Naive thymus-derived CD4-positive, alpha-beta T cell (primary cell): ENCODE measurements around the gene HYAL4. TPM values are rescaled to one million over a fixed set of nuclear protein-coding genes. Genes with fewer than 3 reads are reported as not detected.

Experiments used
- ATAC-seq: fragments of 150-1000 bp; cut with Tn5 transposase; 2 replicates; pipeline ENCODE4 v1.10.0; 2021; ENCODE audit warnings: mild to moderate bottlenecking, moderate library complexity
- CTCF ChIA-PET: fragments of 350-600 bp; sonication (Branson Sonifier 250); formaldehyde crosslinking; loops from one replicate; lab custom pipeline; 2021; ENCODE audit warnings: antibody characterized with exemption; lab: Charles Lee
- POLR2A ChIA-PET: fragments of 350-600 bp; sonication (Branson Sonifier 250); formaldehyde crosslinking; loops from one replicate; lab custom pipeline; 2021; ENCODE audit warnings: antibody characterized with exemption, inconsistent platforms; lab: Charles Lee
- DNase-seq, 9 donors: peaks; one replicate each; pipeline versions ENCODE4 v3.0.0 to v3.0.0-alpha.2; 2020 to 2022; ENCODE audit warnings: mixed read lengths in 1 of 9
- H3K27ac ChIP-seq: one replicate; pipeline ENCODE4 v1.7.0; 2013; ENCODE audit warnings: mild to moderate bottlenecking, low read depth, low read length, moderate library complexity
- H3K27me3 ChIP-seq, 2 donors: one replicate each; pipeline ENCODE4 v1.7.0; 2013; ENCODE audit warnings: low read length in 2 of 2, mild to moderate bottlenecking in 2 of 2, moderate library complexity in 2 of 2; ENCODE audit not compliant: control insufficient read depth in 2 of 2, insufficient read depth in 2 of 2
- H3K36me3 ChIP-seq, 3 experiments: 1 replicate in 2 of 3; 2 replicates in 1 of 3; pipeline ENCODE4 v1.7.0; 2013; ENCODE audit warnings: low read length in 3 of 3, mild to moderate bottlenecking in 3 of 3, moderate library complexity in 1 of 3; ENCODE audit not compliant: insufficient read depth in 3 of 3, control insufficient read depth in 2 of 3
- H3K4me1 ChIP-seq, 2 donors: one replicate each; pipeline ENCODE4 v1.7.0; 2013; ENCODE audit warnings: low read length in 2 of 2, mild to moderate bottlenecking in 2 of 2, moderate library complexity in 1 of 2; ENCODE audit not compliant: control insufficient read depth in 2 of 2, insufficient read depth in 2 of 2
- H3K4me3 ChIP-seq: 2 replicates; pipeline ENCODE4 v1.7.0; 2013; ENCODE audit warnings: mild to moderate bottlenecking, low read length
- H3K9me3 ChIP-seq, 3 experiments: 1 replicate in 2 of 3; 2 replicates in 1 of 3; pipeline ENCODE4 v1.7.0; 2013; ENCODE audit warnings: low read length in 3 of 3; ENCODE audit not compliant: control insufficient read depth in 2 of 3
- H3K27ac Mint-ChIP-seq, 9 donors: one replicate each; pipeline ENCODE4 v1.8.0; 2020 to 2022; ENCODE audit warnings: mixed read lengths in 9 of 9, mild to moderate bottlenecking in 8 of 9, moderate library complexity in 5 of 9, inconsistent platforms in 2 of 9
- H3K27me3 Mint-ChIP-seq, 5 donors: one replicate each; pipeline ENCODE4 v1.8.0; 2021 to 2022; ENCODE audit warnings: mixed read lengths in 5 of 5, mild to moderate bottlenecking in 1 of 5
- H3K36me3 Mint-ChIP-seq, 5 donors: one replicate each; pipeline ENCODE4 v1.8.0; 2020 to 2022; ENCODE audit warnings: mixed read lengths in 5 of 5, mild to moderate bottlenecking in 3 of 5, inconsistent platforms in 1 of 5
- H3K4me1 Mint-ChIP-seq, 7 donors: one replicate each; pipeline ENCODE4 v1.8.0; 2020 to 2022; ENCODE audit warnings: mixed read lengths in 7 of 7, mild to moderate bottlenecking in 3 of 7, inconsistent platforms in 1 of 7
- H3K4me3 Mint-ChIP-seq, 10 donors: one replicate each; pipeline ENCODE4 v1.8.0; 2020 to 2022; ENCODE audit warnings: mild to moderate bottlenecking in 10 of 10, mixed read lengths in 10 of 10, moderate library complexity in 6 of 10, inconsistent platforms in 2 of 10
- H3K9me3 Mint-ChIP-seq, 11 donors: one replicate each; pipeline ENCODE4 v1.8.0; 2020 to 2022; ENCODE audit warnings: mixed read lengths in 11 of 11, mild to moderate bottlenecking in 4 of 11, inconsistent platforms in 1 of 11, moderate library complexity in 1 of 11
- intact Hi-C, 2 donors: fragments of 100-400 bp; cut with micrococcal nuclease; formaldehyde crosslinking; loops; one replicate each; pipeline ENCODE4 v1.15.1; 2023
- polyA plus RNA-seq, 2 donors: library from polyadenylated mRNA; unstranded; fragments of 300-500 nt; fragmentation: Illumina TruSeq; gene quantifications; one replicate each; pipeline ENCODE4 v1.2.3, GENCODE V29; 2021
- total RNA-seq, 6 experiments: library from RNA in 5 of 6; stranded (reverse) in 5 of 6; gene quantifications; 1 replicate in 5 of 6; 2 replicates in 1 of 6; pipeline ENCODE4 v1.2.3 and lab custom pipeline; 2021 to 2026

Gene HYAL4
- total and polyA plus RNA-seq, 7 experiments from 2014 or later: 0.19 TPM; not detected in 6

GRCh38 chr7:123865517-123866117 is 20.6 kb downstream of the HYAL4 start:
- intact Hi-C loops: loop anchor here (1.0 to 5.0 kb wide), 9 partner anchors 67 to 371 kb away; partner anchors contain the start of gene WASL (in 1 of the 2)
- Mint-ChIP-seq H3K9me3 (no peaks in the 10 kb centered on the region), H3K36me3 (no peaks in the 10 kb centered on the region), H3K4me3 (no peak overlapping the region), H3K27me3 (peaks cover 0 to 13% (median 4%) of the 10 kb centered on the region in 5 donors), H3K27ac (no peak overlapping the region), H3K4me1 (no peaks in the 10 kb centered on the region)
- Histone ChIP-seq H3K4me3 (no peak overlapping the region), H3K27ac (no peak overlapping the region), H3K27me3 (no peaks in the 10 kb centered on the region), H3K4me1 (no peaks in the 10 kb centered on the region), H3K9me3 (no peaks in the 10 kb centered on the region), H3K36me3 (no peaks in the 10 kb centered on the region)
- POLR2A ChIA-PET: no interaction called here
- ATAC-seq (peak; percentile 81), DNase-seq (peak in 8 of 9 donors; percentile 22 to 60 (median 46))
- CTCF ChIA-PET: interaction anchor here (0.6 to 2.4 kb wide), 11 partner anchors 9 to 233 kb away, joined by 3 to 15 read pairs (median 4); no protein-coding TSS in a partner anchor

GRCh38 chr7:123867225-123867624 is 22.3 kb downstream of the HYAL4 start:
- ChIA-PET POLR2A (no interaction called here), CTCF (interaction anchor here (1.4 to 2.4 kb wide), 2 partner anchors 185 to 187 kb away, joined by 5 to 15 read pairs; no protein-coding TSS in a partner anchor)
- H3K4me1 ChIP-seq: no peaks in the 10 kb centered on the region
- no peaks in the 10 kb centered on the region for H3K27me3 ChIP-seq
- Mint-ChIP-seq H3K9me3 (no peaks in the 10 kb centered on the region), H3K36me3 (no peaks in the 10 kb centered on the region), H3K4me1 (peaks cover 0 to 1% (median 0%) of the 10 kb centered on the region in 7 donors), H3K27ac (peak overlapping the region in 1 of 9 donors; percentile 52), H3K4me3 (no peak overlapping the region), H3K27me3 (peaks cover 0 to 16% (median 5%) of the 10 kb centered on the region in 5 donors)
- H3K36me3 ChIP-seq: no peaks in the 10 kb centered on the region
- no peak overlapping the region for H3K4me3 ChIP-seq
- intact Hi-C loops: loop anchor here in 1 of 2 donors (5.0 kb wide), 1 partner anchor 230 kb away; no protein-coding TSS in a partner anchor
- no peaks in the 10 kb centered on the region for H3K9me3 ChIP-seq
- DNase-seq (no peak), ATAC-seq (peak; percentile 45)
- H3K27ac ChIP-seq: no peak overlapping the region

DNA sequence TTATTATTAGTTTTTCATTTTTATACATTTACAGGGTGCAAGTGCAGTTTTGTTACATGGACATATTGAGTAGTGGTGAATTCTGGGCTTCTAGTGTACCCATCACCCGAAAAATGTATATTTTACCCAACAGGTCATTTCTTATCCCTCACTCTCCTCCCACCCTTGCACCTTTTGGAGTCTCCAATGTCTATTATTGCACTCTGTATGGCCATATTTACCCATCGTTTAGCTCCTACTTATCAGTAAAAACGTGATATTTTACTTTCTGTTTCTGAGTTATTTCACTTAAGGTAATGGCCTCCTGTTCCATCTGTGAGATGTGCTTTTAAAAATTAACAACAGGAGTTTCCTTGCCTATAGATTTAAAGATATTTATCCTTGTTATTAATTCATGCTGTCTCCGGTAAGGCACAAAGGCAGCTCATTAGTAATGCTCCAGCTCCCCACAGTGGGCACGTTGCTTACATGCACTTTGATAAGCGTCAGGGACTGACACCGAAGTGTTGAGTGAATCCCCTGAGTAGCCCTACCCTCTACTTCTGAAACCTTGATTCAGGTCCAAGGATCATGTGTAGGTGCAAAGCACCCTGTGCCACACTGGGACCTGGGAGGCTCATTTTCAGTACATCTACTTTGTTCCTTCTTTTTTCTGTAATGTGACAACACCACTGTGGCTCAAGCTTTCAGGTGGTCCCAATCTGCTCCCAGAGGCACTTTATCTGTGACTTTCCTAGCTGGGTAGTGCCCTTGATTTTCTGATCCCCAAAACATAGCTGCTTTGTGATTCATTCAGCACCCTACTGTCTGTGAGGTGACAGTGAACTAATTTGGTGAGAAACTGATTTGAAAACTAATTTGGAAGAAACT is 27.3 kb downstream of the HYAL4 start:
- Histone ChIP-seq H3K9me3 (no peaks in the 10 kb centered on the region), H3K36me3 (no peaks in the 10 kb centered on the region), H3K4me3 (no peak overlapping the region), H3K27ac (no peak overlapping the region), H3K4me1 (no peaks in the 10 kb centered on the region), H3K27me3 (no peaks in the 10 kb centered on the region)
- CTCF ChIA-PET: interaction anchor here (1.5 to 2.1 kb wide), 3 partner anchors 190 to 378 kb away, joined by 5 to 12 read pairs (median 8); no protein-coding TSS in a partner anchor
- peaks cover 0 to 6% (median 0%) of the 10 kb centered on the region in 7 donors for H3K4me1 Mint-ChIP-seq
- DNase-seq (peak in 5 of 9 donors; percentile 3 to 26 (median 16)), ATAC-seq (peak; percentile 63)
- intact Hi-C loops: loop anchor here (1.0 to 5.0 kb wide), 6 partner anchors 247 to 987 kb away; no protein-coding TSS in a partner anchor
- H3K36me3 Mint-ChIP-seq: no peaks in the 10 kb centered on the region
- H3K9me3 Mint-ChIP-seq: no peaks in the 10 kb centered on the region
- no peak overlapping the region for H3K4me3 Mint-ChIP-seq
- POLR2A ChIA-PET: no interaction called here
- H3K27ac Mint-ChIP-seq: no peak overlapping the region
- H3K27me3 Mint-ChIP-seq: peaks cover 5 to 28% (median 10%) of the 10 kb centered on the region in 5 donors

DNA sequence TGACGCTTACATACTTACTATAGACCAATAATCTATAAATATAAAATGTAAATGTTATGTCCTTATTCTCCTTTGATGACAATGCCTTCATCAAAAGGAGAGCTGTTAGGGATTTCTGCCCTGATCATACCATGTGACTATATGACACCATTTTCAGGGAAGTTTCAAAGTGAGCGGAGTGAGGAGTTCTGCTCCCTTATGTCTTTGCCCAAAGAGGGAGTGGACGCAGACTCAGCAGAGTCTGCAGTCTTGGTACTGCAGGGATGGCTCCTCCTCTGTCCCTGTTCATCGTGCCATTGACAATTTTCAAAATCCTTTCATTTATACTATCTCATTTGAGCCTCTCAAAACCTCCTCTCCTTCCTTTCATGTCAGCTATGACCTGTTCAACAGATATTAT is 27.9 kb downstream of the HYAL4 start:
- ATAC-seq: no peak
- Histone ChIP-seq H3K27me3 (no peaks in the 10 kb centered on the region), H3K4me1 (no peaks in the 10 kb centered on the region), H3K27ac (no peak overlapping the region), H3K36me3 (no peaks in the 10 kb centered on the region), H3K9me3 (no peaks in the 10 kb centered on the region), H3K4me3 (no peak overlapping the region)
- no peak for DNase-seq
- ChIA-PET POLR2A (no interaction called here), CTCF (interaction anchor here (1.5 to 1.9 kb wide), 2 partner anchors 248 to 378 kb away, joined by 5 to 12 read pairs; no protein-coding TSS in a partner anchor)
- peaks cover 5 to 28% (median 10%) of the 10 kb centered on the region in 5 donors for H3K27me3 Mint-ChIP-seq
- no peaks in the 10 kb centered on the region for H3K9me3 Mint-ChIP-seq
- H3K36me3 Mint-ChIP-seq: no peaks in the 10 kb centered on the region
- H3K4me1 Mint-ChIP-seq: peaks cover 0 to 6% (median 0%) of the 10 kb centered on the region in 7 donors
- intact Hi-C loops: loop anchor here (1.0 to 5.0 kb wide), 5 partner anchors 248 to 986 kb away; no protein-coding TSS in a partner anchor
- H3K4me3 Mint-ChIP-seq: no peak overlapping the region
- H3K27ac Mint-ChIP-seq: no peak overlapping the region

GRCh38 chr7:123876557-123877256 is 31.7 kb downstream of the HYAL4 start:
- H3K4me1 ChIP-seq: no peaks in the 10 kb centered on the region
- H3K36me3 Mint-ChIP-seq: no peaks in the 10 kb centered on the region
- POLR2A ChIA-PET: no interaction called here

DNA sequence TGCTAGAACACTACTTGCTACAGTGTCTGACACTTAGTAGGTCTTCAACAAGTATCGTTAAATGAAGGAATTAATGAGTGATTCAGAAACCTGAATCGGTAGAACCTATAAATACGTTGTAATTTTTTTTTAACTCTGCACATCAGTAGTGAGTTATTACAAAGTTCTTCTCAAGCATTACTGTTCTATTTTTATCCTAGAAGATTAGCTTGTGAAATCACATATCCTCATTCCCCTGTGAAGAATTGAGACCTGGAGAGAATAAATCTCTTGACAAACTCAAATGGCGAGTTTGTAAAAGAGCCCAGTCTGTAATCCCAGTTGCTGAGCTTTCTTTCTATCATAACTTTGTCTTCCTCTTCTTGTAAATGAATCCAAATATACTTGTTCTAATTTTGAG is 34.7 kb downstream of the HYAL4 start:
- ChIA-PET POLR2A (no interaction called here), CTCF (no interaction called here)
- H3K4me3 ChIP-seq: no peak overlapping the region
- H3K27ac ChIP-seq: no peak overlapping the region
- H3K9me3 Mint-ChIP-seq: no peaks in the 10 kb centered on the region
- H3K27me3 ChIP-seq: no peaks in the 10 kb centered on the region
- no peak for ATAC-seq
- no peaks in the 10 kb centered on the region for H3K36me3 ChIP-seq
- no peaks in the 10 kb centered on the region for H3K4me1 Mint-ChIP-seq
- H3K27me3 Mint-ChIP-seq: peaks cover 0 to 18% (median 7%) of the 10 kb centered on the region in 5 donors
- H3K4me3 Mint-ChIP-seq: no peak overlapping the region
- H3K36me3 Mint-ChIP-seq: no peaks in the 10 kb centered on the region
- no peaks in the 10 kb centered on the region for H3K9me3 ChIP-seq
- DNase-seq: no peak
- H3K27ac Mint-ChIP-seq: no peak overlapping the region
- intact Hi-C loops: no loop called here
- no peaks in the 10 kb centered on the region for H3K4me1 ChIP-seq

More at GRCh38 chr7:123876557-123877256, 31.7 kb downstream of the HYAL4 start:
- H3K9me3 ChIP-seq: no peaks in the 10 kb centered on the region
- CTCF ChIA-PET: no interaction called here
- Mint-ChIP-seq H3K4me3 (no peak overlapping the region), H3K4me1 (peaks cover 0 to 6% (median 0%) of the 10 kb centered on the region in 7 donors), H3K27ac (no peak overlapping the region), H3K27me3 (peaks cover 5 to 21% (median 10%) of the 10 kb centered on the region in 5 donors), H3K9me3 (no peaks in the 10 kb centered on the region)
- no peak overlapping the region for H3K27ac ChIP-seq
- intact Hi-C loops: no loop called here
- no peak overlapping the region for H3K4me3 ChIP-seq
- ATAC-seq (no peak), DNase-seq (no peak)
- H3K36me3 ChIP-seq: no peaks in the 10 kb centered on the region
- no peaks in the 10 kb centered on the region for H3K27me3 ChIP-seq
